GM23338 (cell line): ENCODE data around the gene ABHD6.

Experiments
- CREB1 ChIP-seq: fragments of 250-450 bp; sonication (Bioruptor Pico); IDR thresholded peaks from 2 replicates; pipeline ENCODE4 v1.5.0; 2020; ENCODE audit warnings: low read depth, mild to moderate bottlenecking, moderate library complexity
- CTCF ChIP-seq, 2 experiments: fragments of 200-600 bp in 1 of 2; sonication (generic) in 1 of 2; conservative IDR thresholded peaks; 2 replicates each; pipeline versions ENCODE4 v1.5.1 to v1.6.1; 2016 to 2017; ENCODE audit warnings: antibody characterized with exemption in 2 of 2, low read depth in 2 of 2, mild to moderate bottlenecking in 2 of 2, moderate library complexity in 1 of 2
- EZH2 ChIP-seq: fragments of 200-600 bp; sonication (generic); IDR thresholded peaks from one replicate; pipeline ENCODE4 v1.8.0; 2017; ENCODE audit warnings: antibody characterized with exemption, mild to moderate bottlenecking, low read depth; ENCODE audit not compliant: unreplicated experiment
- EZH2phosphoT487 ChIP-seq: fragments of 200-600 bp; sonication (generic); IDR thresholded peaks from one replicate; pipeline ENCODE4 v1.8.1; 2018; ENCODE audit warnings: antibody characterized with exemption; ENCODE audit not compliant: unreplicated experiment
- POLR2AphosphoS5 ChIP-seq: IDR thresholded peaks from 2 replicates; pipeline ENCODE4 v1.6.1; 2016; ENCODE audit warnings: antibody characterized with exemption, low read depth
- REST ChIP-seq: IDR thresholded peaks from one replicate; pipeline ENCODE4 v1.6.1; 2018; ENCODE audit warnings: antibody characterized with exemption; ENCODE audit not compliant: unreplicated experiment

- TF ChIP-seq CTCF (conservative IDR thresholded peaks at IDR 0.05; ENCODE audit: low read depth in 2 of 2) (no peak), EZH2 (no peak), EZH2phosphoT487 (no peak), CREB1 (CRISPR knock-in tag) (no peak), REST (no peak), POLR2AphosphoS5 (no peak)
Observed at GRCh38 chr3:58342676-58343075, 105.1 kb downstream of the ABHD6 start.
